Measurements from ENCODE around the gene EPAS1. TPM values are rescaled to one million over a fixed set of nuclear protein-coding genes. Genes with fewer than 3 reads are reported as not detected.

The EPAS1 gene
- total RNA-seq, 1 experiment from 2014 or later: 77.3 TPM

GRCh38 chr2:46337208-46337994 lies 40.2 kb downstream of the EPAS1 start:
- no TSS peak for BruUV-seq (replicated peaks)
- Histone ChIP-seq H3K27me3 (replicated peaks; ENCODE audit: control insufficient read depth, insufficient read depth, low read length) (no peaks in the 10 kb centered on the region), H3K36me3 (ENCODE audit: control insufficient read depth, insufficient read depth, low read length) (no peaks in the 10 kb centered on the region), H3K4me1 (peaks cover 36% of the 10 kb centered on the region), H3K4me3 (ENCODE audit: low read depth, low read length) (no peak overlapping the region), H3K9me3 (no peaks in the 10 kb centered on the region)
- CTCF ChIA-PET: no interaction called here
- intact Hi-C loops (cut with micrococcal nuclease; ENCODE audit: unreplicated experiment): loop anchor here (2.0 kb wide), 1 partner anchor 27 kb away; no protein-coding TSS in a partner anchor
- Mint-ChIP-seq H3K4me1 (ENCODE audit: low read depth, unreplicated experiment) (peaks cover 56% of the 10 kb centered on the region), H3K27ac (ENCODE audit: unreplicated experiment) (no peak overlapping the region), H3K36me3 (ENCODE audit: insufficient read depth, unreplicated experiment) (peaks cover 17% of the 10 kb centered on the region), H3K27me3 (ENCODE audit: insufficient read depth, unreplicated experiment) (no peaks in the 10 kb centered on the region), H3K9me3 (ENCODE audit: unreplicated experiment) (no peaks in the 10 kb centered on the region), H3K4me3 (ENCODE audit: unreplicated experiment) (no peak overlapping the region)
- POLR2A ChIA-PET: no interaction called here
- no peak for DNase-seq
- no peak for TF ChIP-seq CTCF (IDR thresholded peaks at IDR 0.05; ENCODE audit: insufficient read depth in 1 of 2, low read depth in 1 of 2, low read length in 1 of 2, severe bottlenecking in 1 of 2, unreplicated experiment in 1 of 2)

GRCh38 chr2:46338674-46339073 lies 41.5 kb downstream of the EPAS1 start:
- no peaks in the 10 kb centered on the region for H3K27me3 Mint-ChIP-seq (ENCODE audit: insufficient read depth, unreplicated experiment)
- Histone ChIP-seq H3K27me3 (replicated peaks; ENCODE audit: control insufficient read depth, insufficient read depth, low read length) (no peaks in the 10 kb centered on the region), H3K4me3 (ENCODE audit: low read depth, low read length) (no peak overlapping the region), H3K36me3 (ENCODE audit: control insufficient read depth, insufficient read depth, low read length) (no peaks in the 10 kb centered on the region), H3K4me1 (peaks cover 34% of the 10 kb centered on the region), H3K9me3 (no peaks in the 10 kb centered on the region)
- no TSS peak for BruUV-seq (replicated peaks)
- no peak for TF ChIP-seq CTCF (IDR thresholded peaks at IDR 0.05; ENCODE audit: insufficient read depth in 1 of 2, low read depth in 1 of 2, low read length in 1 of 2, severe bottlenecking in 1 of 2, unreplicated experiment in 1 of 2)
- no peaks in the 10 kb centered on the region for H3K9me3 Mint-ChIP-seq (ENCODE audit: unreplicated experiment)
- intact Hi-C loops (cut with micrococcal nuclease; ENCODE audit: unreplicated experiment): no loop called here
- ChIA-PET CTCF (interaction anchor here (1.1 kb wide), 1 partner anchor 44 kb away, joined by 3 read pairs; no protein-coding TSS in a partner anchor), POLR2A (no interaction called here)
- peaks cover 49% of the 10 kb centered on the region for H3K4me1 Mint-ChIP-seq (ENCODE audit: low read depth, unreplicated experiment)
- H3K27ac Mint-ChIP-seq (ENCODE audit: unreplicated experiment): no peak overlapping the region
- peaks cover 14% of the 10 kb centered on the region for H3K36me3 Mint-ChIP-seq (ENCODE audit: insufficient read depth, unreplicated experiment)
- no peak for DNase-seq
- no peak overlapping the region for H3K4me3 Mint-ChIP-seq (ENCODE audit: unreplicated experiment)

- no peak for TF ChIP-seq CTCF (IDR thresholded peaks at IDR 0.05; ENCODE audit: insufficient read depth in 1 of 2, low read depth in 1 of 2, low read length in 1 of 2, severe bottlenecking in 1 of 2, unreplicated experiment in 1 of 2)
- H3K9me3 ChIP-seq: no peaks in the 10 kb centered on the region
- intact Hi-C loops (cut with micrococcal nuclease; ENCODE audit: unreplicated experiment): no loop called here
- no TSS peak for BruUV-seq (replicated peaks)
- no peaks in the 10 kb centered on the region for H3K27me3 ChIP-seq (replicated peaks; ENCODE audit: control insufficient read depth, insufficient read depth, low read length)
- Mint-ChIP-seq H3K27me3 (ENCODE audit: insufficient read depth, unreplicated experiment) (no peaks in the 10 kb centered on the region), H3K4me3 (ENCODE audit: unreplicated experiment) (no peak overlapping the region), H3K9me3 (ENCODE audit: unreplicated experiment) (no peaks in the 10 kb centered on the region), H3K27ac (ENCODE audit: unreplicated experiment) (no peak overlapping the region), H3K36me3 (ENCODE audit: insufficient read depth, unreplicated experiment) (peaks cover 12% of the 10 kb centered on the region), H3K4me1 (ENCODE audit: low read depth, unreplicated experiment) (peaks cover 46% of the 10 kb centered on the region)
- ChIA-PET POLR2A (no interaction called here), CTCF (interaction anchor here (1.1 kb wide), 1 partner anchor 44 kb away, joined by 3 read pairs; no protein-coding TSS in a partner anchor)
- DNase-seq: no peak
- no peaks in the 10 kb centered on the region for H3K36me3 ChIP-seq (ENCODE audit: control insufficient read depth, insufficient read depth, low read length)
- H3K4me1 ChIP-seq: peaks cover 30% of the 10 kb centered on the region
- H3K4me3 ChIP-seq (ENCODE audit: low read depth, low read length): no peak overlapping the region
Observed at GRCh38 chr2:46339200-46339599, 42.0 kb downstream of the EPAS1 start.
